Vagina (tissue), 2 donors: ENCODE measurements around the gene EFEMP2.

ENCODE experiments used
- CTCF ChIP-seq, 3 experiments: fragments of 450-650 bp in 2 of 3; fragments of 200-600 bp in 1 of 3; sonication (generic) in 1 of 3; IDR thresholded peaks; one replicate each; pipeline ENCODE4 v1.5.1; 2017 to 2019; ENCODE audit warnings: antibody characterized with exemption in 3 of 3, mild to moderate bottlenecking in 2 of 3, moderate library complexity in 2 of 3
- POLR2A ChIP-seq, 2 donors: fragments of 450-650 bp; IDR thresholded peaks; one replicate each; pipeline ENCODE4 v1.6.1; 2017; ENCODE audit warnings: antibody characterized with exemption in 2 of 2, mild to moderate bottlenecking in 2 of 2, moderate library complexity in 2 of 2
- POLR2AphosphoS5 ChIP-seq, 2 donors: sonication (generic); formaldehyde crosslinking; IDR thresholded peaks; one replicate each; pipeline ENCODE4 v1.9.0; 2017; ENCODE audit warnings: antibody characterized with exemption in 2 of 2, mild to moderate bottlenecking in 2 of 2, low read depth in 1 of 2; ENCODE audit not compliant: insufficient read depth in 1 of 2

- TF ChIP-seq CTCF (IDR thresholded peaks at IDR 0.05), result peak in 1 of 3 experiments; percentile 31
- peak in 1 of 2 donors; percentile 89 for TF ChIP-seq POLR2A (IDR thresholded peaks at IDR 0.05)
- TF ChIP-seq POLR2AphosphoS5 (IDR thresholded peaks at IDR 0.05; ENCODE audit: insufficient read depth in 1 of 2, low read depth in 1 of 2), result peak; percentile 47
Measured at GRCh38 chr11:65919141-65919572, 46.6 kb upstream of the EFEMP2 start, which contains the start of gene DRAP1.
